ENCODE data around the gene ARHGAP18.

Gene ARHGAP18

GRCh38 chr6:129662406-129662766, 47.6 kb downstream of the ARHGAP18 start:
- no peak for TF ChIP-seq CTCF (IDR thresholded peaks at IDR 0.05; ENCODE audit: borderline replicate concordance, insufficient read depth, low read depth, low read length)
- H3K4me3 ChIP-seq (ENCODE audit: low read depth, low read length), result no peak overlapping the region

- no peak for TF ChIP-seq CTCF (IDR thresholded peaks at IDR 0.05; ENCODE audit: borderline replicate concordance, insufficient read depth, low read depth, low read length)
- no peak overlapping the region for H3K4me3 ChIP-seq (ENCODE audit: low read depth, low read length)
Observed at GRCh38 chr6:129661536-129662405, 48.2 kb downstream of the ARHGAP18 start.

- H3K4me3 ChIP-seq (ENCODE audit: low read depth, low read length), result no peak overlapping the region
- TF ChIP-seq CTCF (IDR thresholded peaks at IDR 0.05; ENCODE audit: borderline replicate concordance, insufficient read depth, low read depth, low read length), result no peak
Observed at GRCh38 chr6:129660346-129660676, 49.7 kb downstream of the ARHGAP18 start.

- no peak for TF ChIP-seq CTCF (IDR thresholded peaks at IDR 0.05; ENCODE audit: borderline replicate concordance, insufficient read depth, low read depth, low read length)
- H3K4me3 ChIP-seq (ENCODE audit: low read depth, low read length), result no peak overlapping the region
Observed at GRCh38 chr6:129659590-129660345, 50.2 kb downstream of the ARHGAP18 start.

- no peak for TF ChIP-seq CTCF (IDR thresholded peaks at IDR 0.05; ENCODE audit: borderline replicate concordance, insufficient read depth, low read depth, low read length)
- H3K4me3 ChIP-seq (ENCODE audit: low read depth, low read length), result no peak overlapping the region
Observed at GRCh38 chr6:129659167-129659566, 50.8 kb downstream of the ARHGAP18 start.

- no peak for TF ChIP-seq CTCF (IDR thresholded peaks at IDR 0.05; ENCODE audit: borderline replicate concordance, insufficient read depth, low read depth, low read length)
- no peak overlapping the region for H3K4me3 ChIP-seq (ENCODE audit: low read depth, low read length)
Observed at GRCh38 chr6:129657483-129657882, 52.5 kb downstream of the ARHGAP18 start.

GRCh38 chr6:129655334-129655733, 54.6 kb downstream of the ARHGAP18 start:
- H3K4me3 ChIP-seq (ENCODE audit: low read depth, low read length), result no peak overlapping the region
- TF ChIP-seq CTCF (IDR thresholded peaks at IDR 0.05; ENCODE audit: borderline replicate concordance, insufficient read depth, low read depth, low read length), result no peak
